ENCODE data around the gene NUBP2. TPM values are rescaled to one million over a fixed set of nuclear protein-coding genes. Genes with fewer than 3 reads are reported as not detected.

The NUBP2 gene
- total RNA-seq, 1 donor from 2014 or later, result 66.6 TPM

GRCh38 chr16:1775846-1776671 is 6.7 kb upstream of the NUBP2 start:
- no peak for TF ChIP-seq CTCF (conservative IDR thresholded peaks at IDR 0.05)
- no peaks in the 10 kb centered on the region for H3K9me3 Mint-ChIP-seq
- H3K4me1 Mint-ChIP-seq (ENCODE audit: unreplicated experiment), result peaks cover under 1% of the 10 kb centered on the region
- no peaks in the 10 kb centered on the region for H3K27me3 Mint-ChIP-seq
- H3K27ac Mint-ChIP-seq, result peak overlapping the region; percentile 75
- no peak for DNase-seq (ENCODE audit: extremely low spot score, unreplicated experiment)
- peak overlapping the region; percentile 41 for H3K4me3 Mint-ChIP-seq
- peaks cover 4% of the 10 kb centered on the region for H3K36me3 Mint-ChIP-seq

GRCh38 chr16:1776672-1776955 is 6.1 kb upstream of the NUBP2 start:
- H3K9me3 Mint-ChIP-seq, result no peaks in the 10 kb centered on the region
- H3K4me3 Mint-ChIP-seq, result peak overlapping the region; percentile 41
- no peak for DNase-seq (ENCODE audit: extremely low spot score, unreplicated experiment)
- H3K4me1 Mint-ChIP-seq (ENCODE audit: unreplicated experiment), result peaks cover 6% of the 10 kb centered on the region
- H3K27ac Mint-ChIP-seq, result peak overlapping the region; percentile 75
- peaks cover 4% of the 10 kb centered on the region for H3K36me3 Mint-ChIP-seq
- no peak for TF ChIP-seq CTCF (conservative IDR thresholded peaks at IDR 0.05)
- H3K27me3 Mint-ChIP-seq, result no peaks in the 10 kb centered on the region

GRCh38 chr16:1776991-1777374 is 5.8 kb upstream of the NUBP2 start:
- TF ChIP-seq CTCF (conservative IDR thresholded peaks at IDR 0.05), result no peak
- Mint-ChIP-seq H3K4me3 (peak overlapping the region; percentile 41), H3K36me3 (peaks cover 4% of the 10 kb centered on the region), H3K9me3 (no peaks in the 10 kb centered on the region), H3K27ac (peak overlapping the region; percentile 75), H3K4me1 (ENCODE audit: unreplicated experiment) (peaks cover 10% of the 10 kb centered on the region), H3K27me3 (no peaks in the 10 kb centered on the region)
- DNase-seq (ENCODE audit: extremely low spot score, unreplicated experiment), result no peak

- no peaks in the 10 kb centered on the region for H3K9me3 Mint-ChIP-seq
- no peak overlapping the region for H3K27ac Mint-ChIP-seq
- no peak for TF ChIP-seq CTCF (conservative IDR thresholded peaks at IDR 0.05)
- H3K36me3 Mint-ChIP-seq, result no peaks in the 10 kb centered on the region
- no peak for DNase-seq (ENCODE audit: extremely low spot score, unreplicated experiment)
- H3K4me3 Mint-ChIP-seq, result peak overlapping the region; percentile 25
- H3K4me1 Mint-ChIP-seq (ENCODE audit: unreplicated experiment), result peaks cover 10% of the 10 kb centered on the region
- no peaks in the 10 kb centered on the region for H3K27me3 Mint-ChIP-seq
Measured at GRCh38 chr16:1777375-1778199, 5.2 kb upstream of the NUBP2 start.

- H3K36me3 Mint-ChIP-seq, result peaks cover 3% of the 10 kb centered on the region
- TF ChIP-seq CTCF (conservative IDR thresholded peaks at IDR 0.05), result no peak
- DNase-seq (ENCODE audit: extremely low spot score, unreplicated experiment), result no peak
- peak overlapping the region; percentile 67 for H3K27ac Mint-ChIP-seq
- H3K4me3 Mint-ChIP-seq, result peak overlapping the region; percentile 44
- H3K27me3 Mint-ChIP-seq, result no peaks in the 10 kb centered on the region
- H3K4me1 Mint-ChIP-seq (ENCODE audit: unreplicated experiment), result peaks cover 14% of the 10 kb centered on the region
- H3K9me3 Mint-ChIP-seq, result no peaks in the 10 kb centered on the region
Measured at GRCh38 chr16:1778200-1779179, 4.3 kb upstream of the NUBP2 start.
